Measurements from ENCODE around the gene OPRL1. TPM values are rescaled to one million over a fixed set of nuclear protein-coding genes. Genes with fewer than 3 reads are reported as not detected.

The OPRL1 gene
- total and polyA plus RNA-seq, 2 donors (not counting 1 experiment from before 2014, with no cell fraction given), result 0.49 to 4.1 TPM

DNA sequence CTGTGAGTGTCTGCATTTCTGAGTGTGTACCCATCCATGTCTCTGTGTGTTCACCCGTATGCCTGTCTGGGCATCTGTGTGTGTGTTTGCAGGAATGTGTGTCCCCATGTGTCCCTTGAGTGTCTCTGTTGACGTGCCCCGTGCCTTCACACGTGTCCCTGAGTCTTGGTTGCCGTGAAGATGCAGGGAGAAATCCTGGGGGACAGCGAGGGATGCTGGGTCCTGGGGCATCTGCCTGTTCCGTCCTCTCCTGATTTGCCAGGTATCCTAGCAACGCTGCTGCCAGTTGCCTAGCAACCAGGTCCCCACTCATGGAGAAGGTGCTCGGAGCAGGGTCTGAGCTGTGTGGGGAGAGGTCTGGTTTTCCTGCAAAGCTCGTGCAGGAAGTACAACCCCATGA lies 10.3 kb downstream of the OPRL1 start:
- Histone ChIP-seq H3K27me3 (ENCODE audit: control insufficient read depth, insufficient read depth, low read length) (peaks cover 11% of the 10 kb centered on the region), H3K9ac (ENCODE audit: insufficient read depth, low read length) (no peak overlapping the region), H3K9me3 (ENCODE audit: control insufficient read depth, insufficient read depth, low read depth, low read length) (no peaks in the 10 kb centered on the region), H2AFZ (ENCODE audit: low read length) (no peak overlapping the region), H3K27ac (ENCODE audit: insufficient read depth, low read length) (no peak overlapping the region), H3K4me2 (ENCODE audit: extremely low read depth, insufficient read depth, low read length) (no peak overlapping the region), H4K20me1 (ENCODE audit: control insufficient read depth, extremely low read depth, insufficient read depth, low read length) (no peaks in the 10 kb centered on the region), H3K36me3 (ENCODE audit: control insufficient read depth, insufficient read depth, low read length) (no peaks in the 10 kb centered on the region), H3K4me1 (ENCODE audit: control insufficient read depth, extremely low read depth, insufficient read depth, low read length) (no peaks in the 10 kb centered on the region), H3K79me2 (ENCODE audit: control insufficient read depth, insufficient read depth, low read length) (no peaks in the 10 kb centered on the region), H3K4me3 (replicated peaks in 1 of 4; ENCODE audit: control extremely low read depth in 1 of 4, insufficient read depth in 1 of 4, low read depth in 3 of 4, low read length in 4 of 4) (no peak overlapping the region)
- no peak for DNase-seq (ENCODE audit: low read depth in 2 of 2)
- TF ChIP-seq, protein P1, sequence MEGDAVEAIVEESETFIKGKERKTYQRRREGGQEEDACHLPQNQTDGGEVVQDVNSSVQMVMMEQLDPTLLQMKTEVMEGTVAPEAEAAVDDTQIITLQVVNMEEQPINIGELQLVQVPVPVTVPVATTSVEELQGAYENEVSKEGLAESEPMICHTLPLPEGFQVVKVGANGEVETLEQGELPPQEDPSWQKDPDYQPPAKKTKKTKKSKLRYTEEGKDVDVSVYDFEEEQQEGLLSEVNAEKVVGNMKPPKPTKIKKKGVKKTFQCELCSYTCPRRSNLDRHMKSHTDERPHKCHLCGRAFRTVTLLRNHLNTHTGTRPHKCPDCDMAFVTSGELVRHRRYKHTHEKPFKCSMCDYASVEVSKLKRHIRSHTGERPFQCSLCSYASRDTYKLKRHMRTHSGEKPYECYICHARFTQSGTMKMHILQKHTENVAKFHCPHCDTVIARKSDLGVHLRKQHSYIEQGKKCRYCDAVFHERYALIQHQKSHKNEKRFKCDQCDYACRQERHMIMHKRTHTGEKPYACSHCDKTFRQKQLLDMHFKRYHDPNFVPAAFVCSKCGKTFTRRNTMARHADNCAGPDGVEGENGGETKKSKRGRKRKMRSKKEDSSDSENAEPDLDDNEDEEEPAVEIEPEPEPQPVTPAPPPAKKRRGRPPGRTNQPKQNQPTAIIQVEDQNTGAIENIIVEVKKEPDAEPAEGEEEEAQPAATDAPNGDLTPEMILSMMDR (conservative IDR thresholded peaks at IDR 0.05 in 1 of 2, IDR thresholded peaks at IDR 0.05 in 1 of 2; ENCODE audit: low read depth in 1 of 2, low read length in 2 of 2), result no peak
- no peak for TF ChIP-seq EZH2 (IDR thresholded peaks at IDR 0.05; ENCODE audit: low read length, missing control alignments)

DNA sequence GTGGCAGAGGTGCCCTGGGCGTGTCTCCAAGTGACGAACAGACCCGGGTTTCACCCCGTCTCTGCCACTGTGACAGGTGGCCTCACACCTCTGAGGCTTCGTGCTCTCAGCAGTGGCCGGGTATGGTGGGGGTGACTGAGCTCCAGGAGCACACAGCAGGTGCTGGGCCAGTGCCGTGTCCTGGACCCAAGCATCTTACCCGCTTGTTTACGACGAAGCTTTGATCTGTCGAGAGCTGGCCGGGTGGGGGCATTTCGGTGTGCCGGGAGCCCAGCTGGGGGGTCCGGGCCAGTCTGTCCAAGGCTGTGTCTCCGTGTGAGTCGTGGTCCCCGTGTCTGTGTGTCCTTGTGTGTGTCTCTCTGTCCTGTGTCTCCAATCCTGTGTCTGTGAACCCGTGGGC lies 11.5 kb downstream of the OPRL1 start:
- no peak overlapping the region for H3K27ac ChIP-seq (ENCODE audit: insufficient read depth, low read length)
- H3K9me3 ChIP-seq (ENCODE audit: control insufficient read depth, insufficient read depth, low read depth, low read length), result no peaks in the 10 kb centered on the region
- no peaks in the 10 kb centered on the region for H3K4me1 ChIP-seq (ENCODE audit: control insufficient read depth, extremely low read depth, insufficient read depth, low read length)
- no peaks in the 10 kb centered on the region for H3K27me3 ChIP-seq (ENCODE audit: control insufficient read depth, insufficient read depth, low read length)
- no peak overlapping the region for H2AFZ ChIP-seq (ENCODE audit: low read length)
- no peak overlapping the region for H3K9ac ChIP-seq (ENCODE audit: insufficient read depth, low read length)
- no peak overlapping the region for H3K4me3 ChIP-seq (replicated peaks in 1 of 4; ENCODE audit: control extremely low read depth in 1 of 4, insufficient read depth in 1 of 4, low read depth in 3 of 4, low read length in 4 of 4)
- no peak for TF ChIP-seq EZH2 (IDR thresholded peaks at IDR 0.05; ENCODE audit: low read length, missing control alignments)
- TF ChIP-seq, protein P1 (conservative IDR thresholded peaks at IDR 0.05 in 1 of 2, IDR thresholded peaks at IDR 0.05 in 1 of 2; ENCODE audit: low read depth in 1 of 2, low read length in 2 of 2), result no peak
- H3K79me2 ChIP-seq (ENCODE audit: control insufficient read depth, insufficient read depth, low read length), result no peaks in the 10 kb centered on the region
- no peaks in the 10 kb centered on the region for H4K20me1 ChIP-seq (ENCODE audit: control insufficient read depth, extremely low read depth, insufficient read depth, low read length)
- H3K36me3 ChIP-seq (ENCODE audit: control insufficient read depth, insufficient read depth, low read length), result no peaks in the 10 kb centered on the region
- H3K4me2 ChIP-seq (ENCODE audit: extremely low read depth, insufficient read depth, low read length), result no peak overlapping the region
- no peak for DNase-seq (ENCODE audit: low read depth in 2 of 2)

DNA sequence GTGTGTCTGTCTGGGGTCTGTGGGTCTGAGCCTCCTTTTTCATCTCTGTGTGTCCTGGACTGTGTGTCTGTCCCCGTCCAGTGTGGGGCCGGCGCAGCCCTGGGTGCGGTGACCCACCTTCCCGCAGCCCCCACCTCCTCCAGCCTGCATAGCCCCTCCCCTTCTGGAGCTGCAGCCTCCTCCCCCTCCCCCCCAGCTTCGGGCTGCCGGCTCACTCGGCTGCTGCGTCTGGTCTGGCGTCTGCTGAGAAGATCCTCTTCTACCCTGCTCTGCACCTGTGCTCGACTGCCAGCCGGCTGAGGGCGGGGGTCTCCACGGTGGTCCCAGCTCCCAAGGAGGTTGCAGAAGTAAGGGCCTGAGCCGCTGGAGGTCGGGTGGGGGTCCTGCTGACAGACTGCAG lies 11.9 kb downstream of the OPRL1 start:
- H3K36me3 ChIP-seq (ENCODE audit: control insufficient read depth, insufficient read depth, low read length), result no peaks in the 10 kb centered on the region
- TF ChIP-seq, protein P1 (conservative IDR thresholded peaks at IDR 0.05 in 1 of 2, IDR thresholded peaks at IDR 0.05 in 1 of 2; ENCODE audit: low read depth in 1 of 2, low read length in 2 of 2), result no peak
- TF ChIP-seq EZH2 (IDR thresholded peaks at IDR 0.05; ENCODE audit: low read length, missing control alignments), result no peak
- H3K9me3 ChIP-seq (ENCODE audit: control insufficient read depth, insufficient read depth, low read depth, low read length), result no peaks in the 10 kb centered on the region
- no peaks in the 10 kb centered on the region for H3K27me3 ChIP-seq (ENCODE audit: control insufficient read depth, insufficient read depth, low read length)
- no peaks in the 10 kb centered on the region for H3K4me1 ChIP-seq (ENCODE audit: control insufficient read depth, extremely low read depth, insufficient read depth, low read length)
- no peak for DNase-seq (ENCODE audit: low read depth in 2 of 2)
- H2AFZ ChIP-seq (ENCODE audit: low read length), result no peak overlapping the region
- H4K20me1 ChIP-seq (ENCODE audit: control insufficient read depth, extremely low read depth, insufficient read depth, low read length), result no peaks in the 10 kb centered on the region
- no peak overlapping the region for H3K9ac ChIP-seq (ENCODE audit: insufficient read depth, low read length)
- no peaks in the 10 kb centered on the region for H3K79me2 ChIP-seq (ENCODE audit: control insufficient read depth, insufficient read depth, low read length)
- no peak overlapping the region for H3K4me3 ChIP-seq (replicated peaks in 1 of 4; ENCODE audit: control extremely low read depth in 1 of 4, insufficient read depth in 1 of 4, low read depth in 3 of 4, low read length in 4 of 4)
- no peak overlapping the region for H3K27ac ChIP-seq (ENCODE audit: insufficient read depth, low read length)
- no peak overlapping the region for H3K4me2 ChIP-seq (ENCODE audit: extremely low read depth, insufficient read depth, low read length)
